Mesendoderm (in vitro differentiated cells): Measurements from ENCODE around the gene OTUD5. TPM values are rescaled to one million over a fixed set of nuclear protein-coding genes. Genes with fewer than 3 reads are reported as not detected.
"Not testable (repeated sequence)": the region's sequence is repeated elsewhere in the genome, so short reads cannot be mapped to it uniquely, and the experiment has no call there.

ENCODE experiments used
- DNase-seq: peaks from one replicate; pipeline ENCODE4 v3.0.0; 2013
- H2AK5ac ChIP-seq: 2 replicates; pipeline ENCODE4 v1.6.1; 2013; ENCODE audit warnings: low read length, inconsistent platforms
- H2BK120ac ChIP-seq: 2 replicates; pipeline ENCODE4 v1.6.1; 2013; ENCODE audit warnings: low read depth, mild to moderate bottlenecking, low read length, moderate library complexity, mixed read lengths
- H2BK15ac ChIP-seq: replicated peaks from 2 replicates; pipeline ENCODE4 v1.6.1; 2013; ENCODE audit warnings: low read depth, mild to moderate bottlenecking, moderate library complexity
- H2BK5ac ChIP-seq: 2 replicates; pipeline ENCODE4 v1.6.1; 2013; ENCODE audit warnings: low read length, inconsistent platforms
- H3K18ac ChIP-seq: 2 replicates; pipeline ENCODE4 v1.6.1; 2013; ENCODE audit warnings: mild to moderate bottlenecking, low read length, mixed read lengths
- H3K23ac ChIP-seq: one replicate; pipeline ENCODE4 v1.6.1; 2013; ENCODE audit warnings: low read length
- H3K27ac ChIP-seq: 2 replicates; pipeline ENCODE4 v1.5.1; 2013; ENCODE audit warnings: low read depth, mild to moderate bottlenecking, inconsistent platforms, low read length, moderate library complexity
- H3K27me3 ChIP-seq: 2 replicates; pipeline ENCODE4 v1.6.1; 2013; ENCODE audit warnings: low read length, control low read depth, mild to moderate bottlenecking, inconsistent platforms; ENCODE audit not compliant: insufficient read depth, poor library complexity
- H3K36me3 ChIP-seq: 2 replicates; pipeline ENCODE4 v1.6.1; 2013; ENCODE audit warnings: low read length, inconsistent platforms; ENCODE audit not compliant: control insufficient read depth, insufficient read depth
- H3K4ac ChIP-seq: one replicate; pipeline ENCODE4 v1.6.1; 2013; ENCODE audit warnings: low read depth, mild to moderate bottlenecking, low read length, moderate library complexity
- H3K4me1 ChIP-seq: 2 replicates; pipeline ENCODE4 v1.6.1; 2013; ENCODE audit warnings: low read depth, low read length, inconsistent platforms; ENCODE audit not compliant: control insufficient read depth
- H3K4me2 ChIP-seq: 2 replicates; pipeline ENCODE4 v1.6.1; 2013; ENCODE audit warnings: low read length
- H3K4me3 ChIP-seq: 2 replicates; pipeline ENCODE4 v1.5.1; 2013; ENCODE audit warnings: mild to moderate bottlenecking, low read length
- H3K56ac ChIP-seq: one replicate; pipeline ENCODE4 v1.6.1; 2013; ENCODE audit warnings: low read length
- H3K79me1 ChIP-seq: 2 replicates; pipeline ENCODE4 v1.6.1; 2013; ENCODE audit warnings: low read length, inconsistent platforms
- H3K79me2 ChIP-seq: 2 replicates; pipeline ENCODE4 v1.6.1; 2013; ENCODE audit warnings: mild to moderate bottlenecking, low read length; ENCODE audit not compliant: control insufficient read depth, insufficient read depth
- H3K9ac ChIP-seq: 2 replicates; pipeline ENCODE4 v1.6.1; 2013; ENCODE audit warnings: low read length, inconsistent platforms
- H4K5ac ChIP-seq: one replicate; pipeline ENCODE4 v1.6.1; 2013; ENCODE audit warnings: low read length
- H4K8ac ChIP-seq: one replicate; pipeline ENCODE4 v1.6.1; 2013; ENCODE audit warnings: low read depth, mild to moderate bottlenecking, control low read depth, low read length, moderate library complexity
- WGBS: extraction: QIAGEN DNeasy Blood & Tissue Kit; methylation state at CpG from one replicate; pipeline ENCODE4 v1.1.7; 2013; ENCODE audit warnings: low lambda C conversion rate, missing lambda C conversion rate; ENCODE audit not compliant: insufficient coverage; ENCODE audit errors: extremely low coverage; 5-methylcytosine and 5-hydroxymethylcytosine counted together
- small RNA-seq: library from polyadenylated mRNA; stranded (forward); fragments of <200 nt; extraction: miRNeasy Mini kit (QIAGEN cat#:217004); gene quantifications from one replicate; pipeline ENCODE3, GENCODE V24; 2013; ENCODE audit not compliant: insufficient read depth

OTUD5 gene

DNA sequence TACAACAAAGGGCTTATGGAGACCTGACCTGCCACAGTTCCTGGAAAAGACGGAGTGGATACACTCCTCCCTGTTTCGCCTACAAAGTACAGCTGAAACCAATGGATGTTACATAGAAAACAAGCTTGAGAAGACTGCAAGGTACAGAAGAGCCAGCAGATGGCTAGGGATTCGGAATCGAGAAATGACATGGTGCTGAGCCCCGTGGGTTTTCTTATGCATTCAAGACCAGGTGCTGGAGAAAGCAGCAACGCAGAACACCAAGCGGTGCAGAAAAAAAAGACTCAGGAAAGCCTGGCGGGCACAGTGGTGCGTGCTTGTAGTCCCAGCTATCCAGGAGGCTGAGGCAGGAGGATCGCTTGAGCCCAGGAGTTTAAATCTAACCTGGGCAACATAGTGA, 73.7 kb downstream of the OTUD5 start:
- WGBS: no CpG with 5 or more reads among the region's 10 CpGs
- H3K4ac ChIP-seq: no peak overlapping the region
- H4K5ac ChIP-seq: no peak overlapping the region
- no peak overlapping the region for H3K4me3 ChIP-seq
- H2AK5ac ChIP-seq: no peak overlapping the region
- no peaks in the 10 kb centered on the region for H3K79me1 ChIP-seq
- H3K27ac ChIP-seq: no peak overlapping the region
- no peaks in the 10 kb centered on the region for H3K79me2 ChIP-seq
- no peak overlapping the region for H4K8ac ChIP-seq
- no peak overlapping the region for H3K23ac ChIP-seq
- peak; percentile 13 for DNase-seq
- no peak overlapping the region for H3K56ac ChIP-seq
- no peaks in the 10 kb centered on the region for H3K27me3 ChIP-seq
- no peak overlapping the region for H2BK5ac ChIP-seq
- H3K18ac ChIP-seq: no peak overlapping the region
- no peaks in the 10 kb centered on the region for H3K36me3 ChIP-seq
- H3K4me2 ChIP-seq: no peak overlapping the region
- H2BK120ac ChIP-seq: no peak overlapping the region
- no peaks in the 10 kb centered on the region for H3K4me1 ChIP-seq
- H2BK15ac ChIP-seq: no peak overlapping the region
- no peak overlapping the region for H3K9ac ChIP-seq

DNA sequence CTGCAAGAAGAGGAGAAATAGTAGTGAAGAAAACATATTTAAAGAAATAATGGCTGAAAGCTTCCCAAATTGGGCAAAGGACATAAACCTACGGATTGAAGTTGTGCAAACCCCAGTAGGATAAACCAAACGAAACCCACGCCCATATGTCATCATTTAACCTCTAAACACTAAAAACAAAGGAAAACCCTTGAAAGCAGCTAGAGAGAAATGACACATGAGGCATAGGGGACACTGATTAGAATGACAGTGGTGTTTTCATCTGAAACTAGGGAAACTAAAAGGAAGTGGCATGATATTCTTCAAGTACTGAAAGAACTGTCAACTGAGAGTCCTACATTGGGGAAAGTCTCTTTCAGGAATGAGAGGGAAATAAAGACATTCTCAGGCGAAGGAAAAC, 80.5 kb downstream of the OTUD5 start:
- not testable (repeated sequence) for H3K27me3 ChIP-seq, H3K4me3 ChIP-seq, H3K79me1 ChIP-seq, H4K5ac ChIP-seq, H3K79me2 ChIP-seq, H3K9ac ChIP-seq, H3K23ac ChIP-seq, H3K4ac ChIP-seq, H2BK5ac ChIP-seq, H3K27ac ChIP-seq, H2AK5ac ChIP-seq, H3K4me2 ChIP-seq, H2BK120ac ChIP-seq, H4K8ac ChIP-seq, H3K36me3 ChIP-seq, H3K18ac ChIP-seq, H3K56ac ChIP-seq, H2BK15ac ChIP-seq, DNase-seq, H3K4me1 ChIP-seq
- no CpG with 5 or more reads among the region's 4 CpGs for WGBS

Small RNAs within 50 kb of the gene (small RNA-seq; reads per million reads assigned to genes)
- not detected for gene RNU6-722P
